Cardiac muscle cell (in vitro differentiated cells and primary cell): ENCODE measurements around the gene RBM39. TPM values are rescaled to one million over a fixed set of nuclear protein-coding genes. Genes with fewer than 3 reads are reported as not detected.
A peak's percentile ranks its signal among the peaks of the same experiment; 100 is the strongest.

Experiments
- DNase-seq, 2 donors: peaks; one replicate each; pipeline versions ENCODE4 v3.0.0 to v3.0.0-alpha.2; 2010 to 2017; ENCODE audit warnings: low read depth in 1 of 2, low spot score in 1 of 2
- H3K27ac ChIP-seq: fragments of 200-600 bp; sonication (generic); 2 replicates; pipeline ENCODE4 v1.5.1; 2016
- H3K27me3 ChIP-seq: fragments of 200-600 bp; sonication (generic); 2 replicates; pipeline ENCODE4 v1.6.0; 2016; ENCODE audit warnings: control low read depth
- H3K36me3 ChIP-seq: fragments of 200-600 bp; sonication (generic); 2 replicates; pipeline ENCODE4 v1.5.1; 2016; ENCODE audit warnings: control low read depth
- H3K4me1 ChIP-seq: fragments of 200-600 bp; sonication (generic); 2 replicates; pipeline ENCODE4 v1.8.1; 2017; ENCODE audit warnings: low read depth, mild to moderate bottlenecking, mixed run types
- H3K4me3 ChIP-seq: fragments of 200-600 bp; sonication (generic); 2 replicates; pipeline ENCODE4 v1.5.1; 2016; ENCODE audit warnings: mild to moderate bottlenecking
- H3K9me3 ChIP-seq: fragments of 200-600 bp; sonication (generic); 2 replicates; pipeline ENCODE4 v1.5.1; 2017; ENCODE audit warnings: low read depth, mild to moderate bottlenecking, control low read depth
- CTCF ChIP-seq: IDR thresholded peaks from 2 replicates; pipeline ENCODE4 v1.5.1; 2012; ENCODE audit warnings: low read depth, mild to moderate bottlenecking, low read length
- polyA plus RNA-seq: library from polyadenylated mRNA; unstranded; fragments of >200 nt; fragmentation: Nextera tagmentation; extraction: Ambion mirVana; gene quantifications from 2 replicates; pipeline ENCODE4 v1.2.1, GENCODE V29; 2016
- total RNA-seq: library from RNA; depleted of rRNA; stranded (reverse); fragments of >200 nt; gene quantifications from 2 replicates; pipeline ENCODE4 v1.2.3, GENCODE V29; 2016

Gene RBM39
- total and polyA plus RNA-seq, 2 experiments from 2014 or later = 202 to 299 TPM

GRCh38 chr20:35699957-35700624, 42.0 kb downstream of the RBM39 start:
- Histone ChIP-seq H3K36me3 (peaks cover 38% of the 10 kb centered on the region), H3K9me3 (no peaks in the 10 kb centered on the region), H3K27me3 (no peaks in the 10 kb centered on the region), H3K27ac (peak overlapping the region; percentile 92), H3K4me3 (peak overlapping the region; percentile 69), H3K4me1 (peaks cover 13% of the 10 kb centered on the region)
- no peak for TF ChIP-seq CTCF
- no peak for DNase-seq

DNA sequence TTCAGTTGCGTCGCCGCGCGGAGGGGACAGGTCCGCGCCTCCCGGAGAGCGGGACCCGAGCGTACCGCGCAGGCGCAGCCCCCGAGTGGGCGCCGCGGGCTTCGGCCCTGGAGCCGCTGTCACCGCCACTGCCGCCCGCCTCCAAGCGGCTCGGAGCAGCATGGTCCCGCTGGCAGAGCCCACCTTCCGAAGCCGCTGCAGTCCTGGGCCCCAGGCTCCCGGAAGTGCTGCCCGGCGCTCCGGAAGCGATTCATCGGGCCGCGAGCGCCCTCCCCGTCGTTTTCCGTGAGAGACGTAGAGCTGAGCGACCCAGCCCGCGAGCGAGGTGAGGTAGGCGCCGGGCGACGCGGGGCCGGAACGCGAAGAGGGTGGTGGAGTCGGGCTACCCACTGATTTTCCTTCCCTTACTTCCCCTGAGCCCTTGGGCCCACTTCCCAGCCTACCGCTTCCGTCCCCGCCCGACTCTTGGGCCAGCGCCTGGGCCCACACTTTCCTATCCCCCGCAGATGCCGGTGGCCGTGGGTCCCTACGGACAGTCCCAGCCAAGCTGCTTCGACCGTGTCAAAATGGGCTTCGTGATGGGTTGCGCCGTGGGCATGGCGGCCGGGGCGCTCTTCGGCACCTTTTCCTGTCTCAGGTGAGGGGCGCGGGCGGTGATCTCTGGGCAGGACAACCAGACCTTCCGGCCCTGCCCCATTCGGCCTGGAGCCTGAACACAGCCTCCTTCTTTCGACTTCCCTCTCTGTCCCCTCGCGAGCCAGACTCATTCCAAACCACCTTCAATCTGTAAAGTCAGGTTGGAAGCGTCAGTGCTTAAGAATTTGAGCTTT, 42.7 kb downstream of the RBM39 start, which contains the start of the genes NFS1 and ROMO1:
NFS1 (minus strand) TSS at position 226 of the 830 bp plus-strand sequence; CDS start at position 162, 64 bp downstream.
ROMO1 (plus strand) TSS at position 279 of the 830 bp plus-strand sequence; CDS start at position 507, 228 bp downstream.
- H3K4me1 ChIP-seq = peaks cover 13% of the 10 kb centered on the region
- H3K9me3 ChIP-seq = no peaks in the 10 kb centered on the region
- H3K36me3 ChIP-seq = peaks cover 31% of the 10 kb centered on the region
- TF ChIP-seq CTCF = peak; percentile 30
- H3K4me3 ChIP-seq = peak within 1 kb of the TSS; percentile 69
- DNase-seq = peak; percentile 85 to 95
- H3K27me3 ChIP-seq = no peaks in the 10 kb centered on the region
- H3K27ac ChIP-seq = peak within 1 kb of the TSS; percentile 92

- H3K9me3 ChIP-seq = no peaks in the 10 kb centered on the region
- peaks cover 24% of the 10 kb centered on the region for H3K36me3 ChIP-seq
- H3K27ac ChIP-seq = peak overlapping the region; percentile 92
- peaks cover 13% of the 10 kb centered on the region for H3K4me1 ChIP-seq
- H3K4me3 ChIP-seq = peak overlapping the region; percentile 69
- no peaks in the 10 kb centered on the region for H3K27me3 ChIP-seq
- DNase-seq = peak; percentile 23 to 29
- no peak for TF ChIP-seq CTCF
Observed at GRCh38 chr20:35698298-35699126, 43.5 kb downstream of the RBM39 start.

GRCh38 chr20:35697696-35698297, 44.3 kb downstream of the RBM39 start:
- Histone ChIP-seq H3K9me3 (no peaks in the 10 kb centered on the region), H3K4me3 (peak overlapping the region; percentile 69), H3K4me1 (peaks cover 13% of the 10 kb centered on the region), H3K36me3 (peaks cover 19% of the 10 kb centered on the region), H3K27ac (peak overlapping the region; percentile 92), H3K27me3 (no peaks in the 10 kb centered on the region)
- no peak for TF ChIP-seq CTCF
- DNase-seq = no peak

DNA sequence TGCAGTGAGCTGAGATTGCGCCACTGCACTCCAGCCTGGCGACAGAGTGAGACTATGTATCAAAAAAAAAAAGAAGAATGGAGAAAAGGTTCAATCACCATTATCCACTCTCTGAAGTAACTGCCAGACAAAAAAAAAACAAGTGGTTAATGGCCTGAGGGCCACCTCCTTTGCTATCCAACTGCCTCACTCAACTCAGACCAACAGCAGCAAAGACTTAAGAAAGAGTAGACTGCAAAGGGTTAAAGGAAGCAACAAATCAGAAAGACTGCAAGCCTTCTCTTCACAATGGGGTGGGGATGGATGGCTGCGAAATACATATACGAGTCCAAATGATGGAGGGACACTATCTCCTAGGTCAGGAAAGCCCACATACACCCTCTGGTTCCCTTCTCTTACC, 46.1 kb downstream of the RBM39 start:
- no peak for DNase-seq

More for the DNA sequence above, 46.1 kb downstream of the RBM39 start:
- H3K27ac ChIP-seq = no peak overlapping the region
- no peaks in the 10 kb centered on the region for H3K9me3 ChIP-seq
- H3K4me3 ChIP-seq = no peak overlapping the region
- no peak for TF ChIP-seq CTCF
- no peaks in the 10 kb centered on the region for H3K27me3 ChIP-seq
- H3K36me3 ChIP-seq = peaks cover 6% of the 10 kb centered on the region
- peaks cover 13% of the 10 kb centered on the region for H3K4me1 ChIP-seq
